ENCODE measurements around the gene PPP2R5E. TPM values are rescaled to one million over a fixed set of nuclear protein-coding genes. Genes with fewer than 3 reads are reported as not detected.
"Not testable (repeated sequence)": the region's sequence is repeated elsewhere in the genome, so short reads cannot be mapped to it uniquely, and the experiment has no call there.

Gene PPP2R5E
- total RNA-seq, 2 donors from 2014 or later: 54.2 to 57.2 TPM

DNA sequence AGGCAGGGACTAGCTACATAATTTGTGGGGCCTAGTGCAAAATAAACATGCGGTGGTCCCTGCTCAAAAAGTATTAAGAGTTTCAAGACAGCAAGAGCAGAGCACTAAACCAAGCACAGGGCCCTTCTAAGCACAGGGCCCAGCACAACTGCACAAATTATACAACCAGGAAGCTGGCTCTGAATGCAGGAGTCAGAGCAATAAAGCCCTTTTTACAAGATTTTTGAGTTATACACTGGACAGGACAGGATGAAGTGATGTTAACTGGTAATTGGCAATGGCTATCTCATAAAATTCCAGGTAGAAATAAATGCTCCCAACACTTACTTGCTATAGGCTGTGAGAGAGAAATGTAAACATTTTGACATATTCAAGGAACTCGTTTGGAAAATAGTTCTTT lies 138.3 kb downstream of the PPP2R5E start:
- intact Hi-C loops (cut with DNase I, micrococcal nuclease): no loop called here
- ATAC-seq: peak; percentile 98
- DNase-seq: peak; percentile 32 to 51

GRCh38 chr14:63401646-63402045 lies 141.5 kb downstream of the PPP2R5E start:
- intact Hi-C loops (cut with DNase I, micrococcal nuclease): no loop called here
- DNase-seq (no peak), ATAC-seq (no peak)

DNA sequence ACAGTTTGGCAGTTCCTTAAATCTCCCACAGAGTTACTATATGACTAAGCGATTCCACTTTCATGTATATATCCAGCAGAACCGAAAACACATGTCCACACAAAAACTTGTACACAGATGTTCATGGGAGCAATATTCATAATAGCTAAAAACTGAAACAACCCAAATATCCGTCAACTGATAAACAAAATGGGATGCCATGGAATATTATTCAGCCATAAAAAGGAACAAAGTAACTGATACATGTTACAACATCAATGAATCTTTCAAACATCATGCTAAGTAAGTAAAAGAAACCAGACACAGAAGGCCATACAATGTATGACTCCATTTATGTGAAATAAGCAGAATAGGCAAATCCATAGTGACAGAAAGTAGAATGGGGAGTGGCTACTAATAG lies 144.2 kb downstream of the PPP2R5E start:
- DNase-seq (no peak), ATAC-seq (no peak)
- intact Hi-C loops (cut with DNase I, micrococcal nuclease): no loop called here

DNA sequence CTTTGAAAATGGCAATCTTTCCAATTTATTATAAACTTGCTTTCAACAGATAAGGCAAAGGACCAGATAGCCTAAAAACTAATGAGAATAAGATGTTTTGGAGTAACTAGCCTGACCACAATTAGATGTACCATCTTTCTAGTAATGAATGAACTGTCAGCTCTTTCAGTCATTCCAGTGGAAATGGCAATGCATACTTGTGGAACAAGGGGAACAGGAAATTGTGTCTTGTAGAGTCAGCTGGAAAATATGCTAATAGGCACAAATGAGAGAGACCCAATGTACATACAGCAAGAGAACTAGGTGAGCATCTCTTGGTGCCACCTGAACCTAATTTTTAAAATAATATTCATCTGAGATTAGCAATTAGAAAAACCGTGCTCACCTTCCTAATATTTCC lies 148.3 kb downstream of the PPP2R5E start:
- intact Hi-C loops (cut with DNase I, micrococcal nuclease): no loop called here
- DNase-seq (no peak), ATAC-seq (no peak)

- intact Hi-C loops (cut with DNase I, micrococcal nuclease): no loop called here
- ATAC-seq (no peak), DNase-seq (no peak)
Measured at GRCh38 chr14:63394432-63394831, 148.7 kb downstream of the PPP2R5E start.

GRCh38 chr14:63393012-63393411 lies 150.2 kb downstream of the PPP2R5E start:
- intact Hi-C loops (cut with DNase I, micrococcal nuclease): no loop called here
- ATAC-seq (peak; percentile 81), DNase-seq (no peak)

DNA sequence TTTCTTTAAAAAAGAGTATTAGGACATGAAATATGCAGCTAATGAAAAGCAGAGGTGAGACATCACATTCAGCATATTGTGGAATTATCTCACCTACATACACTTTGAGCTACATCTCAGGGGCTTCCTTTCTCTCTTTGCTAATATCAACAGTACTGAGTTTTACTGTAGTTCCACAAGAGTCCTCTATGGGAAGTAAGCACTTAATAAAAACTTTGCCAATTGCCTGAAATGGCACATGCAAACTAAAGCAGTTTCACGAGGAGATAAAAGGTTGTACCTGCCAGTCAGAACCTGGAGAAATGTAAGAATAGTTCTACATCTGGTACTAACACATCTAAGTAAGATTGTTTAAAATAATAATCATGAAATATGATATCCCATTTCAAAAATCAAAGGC lies 150.9 kb downstream of the PPP2R5E start:
- intact Hi-C loops (cut with DNase I, micrococcal nuclease): no loop called here
- no peak for ATAC-seq

DNA sequence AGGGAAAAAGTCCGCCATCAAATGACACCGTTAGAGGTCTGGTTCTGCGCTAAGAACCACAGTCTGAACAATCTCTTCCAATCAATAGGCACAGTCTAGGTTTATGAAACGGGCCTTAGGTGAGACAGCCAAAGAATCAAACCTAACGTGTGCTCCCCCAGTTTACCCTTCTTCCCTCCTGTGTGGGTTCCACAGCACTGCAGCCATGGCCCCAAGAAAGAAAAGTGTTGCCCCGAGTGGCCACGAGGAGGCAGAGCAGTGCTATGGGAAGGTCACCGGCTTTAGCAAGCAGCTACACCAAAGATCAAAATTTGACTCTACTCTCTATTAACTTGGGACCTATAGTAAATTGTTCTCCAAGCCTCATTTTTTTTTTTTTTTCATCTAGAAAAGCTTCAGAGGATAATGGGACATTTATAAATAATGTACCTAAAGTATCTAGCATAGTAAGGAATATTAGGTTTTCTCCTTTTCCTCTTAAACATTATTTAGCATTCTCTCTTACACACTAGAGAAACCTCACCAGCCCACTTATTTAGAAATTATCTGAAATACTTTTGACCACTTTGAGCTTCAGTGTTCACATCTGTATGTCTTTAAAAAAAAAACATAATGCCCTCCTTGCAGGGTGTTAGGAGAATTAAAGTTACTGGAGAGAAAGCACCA lies 154.3 kb downstream of the PPP2R5E start:
- ATAC-seq (peak; percentile 78), DNase-seq (peak; percentile 46 to 64)
- intact Hi-C loops (cut with DNase I, micrococcal nuclease): loop anchor here in 1 of 2 donors (5.0 kb wide), 2 partner anchors 153 to 243 kb away; partner anchors contain the start of gene PPP2R5E

More for the DNA sequence above, 150.9 kb downstream of the PPP2R5E start:
- no peak for DNase-seq

DNA sequence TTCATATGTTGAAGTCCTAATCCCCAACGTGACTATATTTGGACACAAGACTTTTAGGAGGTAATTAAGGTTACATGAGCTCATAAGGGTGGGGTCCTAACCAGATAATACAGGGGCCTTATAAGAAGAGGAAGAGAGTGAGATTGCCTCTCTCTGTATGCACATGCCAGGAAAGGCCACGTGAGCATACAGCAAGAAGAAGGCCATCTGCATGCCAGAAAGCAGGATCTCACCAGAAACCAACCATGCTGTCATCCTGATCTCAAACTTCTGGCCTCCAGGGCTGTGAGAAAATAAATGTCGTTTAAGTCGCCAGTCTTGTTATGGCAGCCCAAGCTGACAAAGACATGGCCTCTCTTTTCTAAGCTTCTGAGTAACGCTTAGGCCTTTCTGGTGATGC lies 155.5 kb downstream of the PPP2R5E start:
- ATAC-seq: peak; percentile 17
- no peak for DNase-seq
- intact Hi-C loops (cut with DNase I, micrococcal nuclease): loop anchor here in 1 of 2 donors (5.0 kb wide), 2 partner anchors 155 to 245 kb away; partner anchors contain the start of gene PPP2R5E

- DNase-seq: no peak
- ATAC-seq: no peak
Measured at GRCh38 chr14:63383776-63384367, 159.3 kb downstream of the PPP2R5E start.

GRCh38 chr14:63378444-63378843 lies 164.7 kb downstream of the PPP2R5E start:
- ATAC-seq (no peak), DNase-seq (no peak)
- intact Hi-C loops (cut with DNase I, micrococcal nuclease): no loop called here

More at GRCh38 chr14:63383776-63384367, 159.3 kb downstream of the PPP2R5E start:
- intact Hi-C loops (cut with DNase I, micrococcal nuclease): no loop called here

GRCh38 chr14:63375769-63376168 lies 167.4 kb downstream of the PPP2R5E start:
- ATAC-seq: no peak
- DNase-seq: no peak
- intact Hi-C loops (cut with DNase I, micrococcal nuclease): no loop called here

GRCh38 chr14:63371613-63372012 lies 171.6 kb downstream of the PPP2R5E start:
- DNase-seq; intact Hi-C loops (cut with DNase I, micrococcal nuclease); ATAC-seq: not testable (repeated sequence)

DNA sequence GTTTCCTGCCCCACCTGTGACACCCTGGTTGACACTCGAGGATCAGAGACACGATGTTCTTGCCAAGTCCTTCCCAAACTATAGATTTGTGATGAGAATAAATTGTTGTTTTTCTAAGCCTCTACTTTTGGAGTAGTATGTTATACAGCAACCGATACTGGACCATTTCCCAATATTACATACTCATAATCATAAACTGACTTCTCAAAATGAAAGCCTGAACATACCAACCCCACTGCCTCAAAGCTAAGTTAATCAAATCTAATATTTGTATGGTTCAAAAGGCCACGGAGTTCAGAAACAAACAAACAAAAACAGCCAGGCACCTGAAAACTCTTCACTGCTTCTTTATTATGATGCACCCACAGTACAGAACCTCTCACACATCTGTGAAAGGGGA lies 172.1 kb downstream of the PPP2R5E start:
- DNase-seq (no peak), ATAC-seq (no peak)
- intact Hi-C loops (cut with DNase I, micrococcal nuclease): no loop called here

DNA sequence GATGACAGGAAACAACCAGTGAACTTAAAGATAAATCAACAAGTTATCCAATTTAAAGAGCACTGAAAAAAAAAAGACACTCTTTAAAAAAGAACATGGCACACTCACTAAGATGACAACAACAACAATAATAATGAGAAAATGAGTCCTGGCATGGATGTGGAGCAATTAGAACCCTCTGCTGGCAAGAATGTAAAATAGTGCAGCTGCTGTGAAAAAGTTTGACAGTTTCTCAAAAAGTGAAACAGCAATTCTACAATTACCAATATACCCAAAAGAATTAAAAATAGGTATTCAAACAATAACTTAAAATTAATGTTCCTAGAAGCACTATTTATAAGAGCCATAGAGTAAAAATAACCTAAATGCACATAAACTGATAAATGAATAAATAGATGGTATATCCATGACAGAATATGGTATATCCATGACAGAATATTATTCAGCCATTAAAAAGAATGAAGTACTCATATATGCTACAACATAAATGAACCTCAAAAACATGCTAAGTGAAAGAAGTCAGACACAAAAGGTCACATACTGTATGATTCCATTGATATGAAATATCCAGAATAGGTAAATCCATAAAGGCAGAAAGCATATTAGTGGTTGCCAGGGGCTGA lies 175.3 kb downstream of the PPP2R5E start:
- intact Hi-C loops (cut with DNase I, micrococcal nuclease): no loop called here
- DNase-seq (no peak), ATAC-seq (no peak)

DNA sequence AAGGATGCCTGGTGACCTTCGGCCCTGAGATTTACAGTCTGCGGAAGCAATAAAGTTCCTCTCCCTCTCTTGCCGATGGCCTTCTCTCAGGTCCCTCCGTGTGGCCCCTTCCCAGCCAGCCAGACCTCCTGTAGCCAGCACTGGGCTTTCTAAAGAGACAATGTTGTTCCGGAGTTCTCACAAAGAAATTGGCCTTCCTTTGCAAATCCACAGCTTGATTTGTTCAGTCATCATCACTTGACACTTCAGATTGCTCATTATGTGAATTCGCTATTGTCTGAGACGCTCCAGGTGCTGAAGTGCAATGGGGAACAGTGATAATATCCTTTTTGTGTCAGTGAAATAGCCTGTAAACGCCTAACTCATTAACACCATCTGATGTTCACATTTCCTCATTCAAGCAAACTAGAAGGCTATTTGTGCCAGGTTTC lies 180.8 kb downstream of the PPP2R5E start:
- DNase-seq: no peak
- peak; percentile 70 for ATAC-seq
- intact Hi-C loops (cut with DNase I, micrococcal nuclease): no loop called here

DNA sequence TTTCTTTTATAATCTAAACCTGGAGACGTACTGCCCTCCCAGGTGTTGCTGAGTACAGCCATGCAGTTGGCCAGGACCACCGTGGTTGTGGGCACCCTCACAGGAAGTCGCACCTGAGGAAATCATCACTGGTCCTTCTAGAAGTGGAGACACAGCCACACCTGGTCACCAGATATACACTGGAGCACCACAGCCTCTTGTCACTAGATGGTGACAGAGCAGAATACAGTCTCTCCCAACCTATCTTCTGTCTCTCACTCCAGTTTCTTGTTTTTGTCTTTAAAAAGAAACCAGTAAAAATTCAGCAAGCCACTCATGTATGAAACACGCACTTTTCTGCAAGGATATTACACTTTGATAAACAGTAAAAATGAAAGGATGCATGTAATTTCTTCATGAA lies 181.4 kb downstream of the PPP2R5E start:
- ATAC-seq (peak; percentile 63), DNase-seq (no peak)
- intact Hi-C loops (cut with DNase I, micrococcal nuclease): no loop called here

DNA sequence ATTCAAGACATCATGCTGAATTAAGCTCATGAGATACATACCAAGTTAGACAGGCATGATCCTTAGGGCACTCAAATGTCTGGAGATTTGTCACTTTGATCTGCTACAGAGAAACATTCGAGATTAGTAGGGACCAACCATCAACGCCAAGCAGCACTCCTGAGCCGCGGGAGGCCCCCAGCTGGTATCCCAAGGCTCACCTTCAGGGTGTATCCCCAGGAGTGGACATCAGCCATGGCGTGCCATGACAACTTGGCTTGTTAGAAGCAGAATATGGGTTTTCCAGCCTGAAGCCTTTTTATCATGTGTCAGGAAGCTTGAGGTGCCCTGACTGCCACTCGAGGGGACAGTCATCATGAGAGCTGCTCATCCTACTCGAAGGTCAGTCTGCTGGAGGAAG lies 185.3 kb downstream of the PPP2R5E start:
- ATAC-seq (no peak), DNase-seq (no peak)
- intact Hi-C loops (cut with DNase I, micrococcal nuclease): no loop called here

- intact Hi-C loops (cut with DNase I, micrococcal nuclease): no loop called here
- DNase-seq (no peak), ATAC-seq (no peak)
Measured at GRCh38 chr14:63345826-63346225, 197.4 kb downstream of the PPP2R5E start.

GRCh38 chr14:63344336-63344735 lies 198.8 kb downstream of the PPP2R5E start:
- no peak for DNase-seq
- intact Hi-C loops (cut with DNase I, micrococcal nuclease): no loop called here
- no peak for ATAC-seq

Measured in left colon (tissue), 2 donors.